Stomach (tissue), 9 donors: ENCODE data around the gene CARD8. TPM values are rescaled to one million over a fixed set of nuclear protein-coding genes. Genes with fewer than 3 reads are reported as not detected.

Source experiments
- DNase-seq, 2 donors: peaks; one replicate each; pipeline versions ENCODE4 v3.0.0 to v3.0.0-alpha.2; 2013 to 2019
- H3K27ac ChIP-seq, 5 donors: fragments of 200-600 bp in 4 of 5; sonication (generic) in 4 of 5; one replicate each; pipeline ENCODE4 v1.5.1; 2013 to 2019; ENCODE audit warnings: mild to moderate bottlenecking in 1 of 5, moderate library complexity in 1 of 5
- H3K27me3 ChIP-seq, 3 donors: fragments of 200-600 bp; sonication (generic); one replicate each; pipeline ENCODE4 v1.5.1; 2017 to 2019; ENCODE audit warnings: mixed run types in 1 of 3
- H3K36me3 ChIP-seq, 4 donors: fragments of 200-600 bp; sonication (generic); 1 replicate in 3 of 4; 2 replicates in 1 of 4; pipeline ENCODE4 v1.5.1; 2016 to 2019
- H3K4me1 ChIP-seq, 4 donors: fragments of 200-600 bp; sonication (generic); one replicate each; pipeline ENCODE4 v1.5.1; 2016 to 2019
- H3K4me3 ChIP-seq, 4 donors: fragments of 200-600 bp; sonication (generic) in 3 of 4; one replicate each; pipeline ENCODE4 v1.5.1; 2016 to 2019; ENCODE audit warnings: mild to moderate bottlenecking in 1 of 4
- H3K9me3 ChIP-seq, 4 donors: fragments of 200-600 bp; sonication (generic); one replicate each; pipeline ENCODE4 v1.5.1; 2016 to 2019
- CTCF ChIP-seq, 7 experiments: fragments of 450-650 bp in 4 of 7; fragments of 200-600 bp in 3 of 7; sonication (generic) in 3 of 7; IDR thresholded peaks; one replicate each; pipeline ENCODE4 v1.5.1; 2016 to 2019; ENCODE audit warnings: antibody characterized with exemption in 7 of 7, control low read depth in 2 of 7, mild to moderate bottlenecking in 1 of 7
- EP300 ChIP-seq: sonication (generic); formaldehyde crosslinking; IDR thresholded peaks from one replicate; pipeline ENCODE4 v1.6.1; 2017; ENCODE audit warnings: antibody characterized with exemption
- POLR2A ChIP-seq, 4 donors: fragments of 450-650 bp; IDR thresholded peaks; one replicate each; pipeline ENCODE4 v1.6.1; 2016; ENCODE audit warnings: antibody characterized with exemption in 4 of 4, control low read depth in 2 of 4, mild to moderate bottlenecking in 1 of 4, moderate library complexity in 1 of 4
- POLR2AphosphoS5 ChIP-seq, 3 donors: sonication (generic); formaldehyde crosslinking; IDR thresholded peaks; one replicate each; pipeline ENCODE4 v1.6.1; 2016; ENCODE audit warnings: antibody characterized with exemption in 3 of 3
- WGBS, 5 donors: extraction: QIAGEN DNeasy Blood & Tissue Kit in 3 of 5; methylation state at CpG; one replicate each; pipeline versions ENCODE4 v1.1.5 to v1.1.7; 2013 to 2018; 5-methylcytosine and 5-hydroxymethylcytosine counted together
- intact Hi-C: fragments of 100-400 bp; cut with DNase I; formaldehyde crosslinking; loops from one replicate; pipeline ENCODE4 v1.15.1; 2023; ENCODE audit warnings: low total_unique reads
- polyA plus RNA-seq, 3 donors: library from polyadenylated mRNA; stranded (reverse); fragments of 200-250 nt; gene quantifications; one replicate each; pipeline ENCODE4 v1.2.3, GENCODE V29; 2013
- total RNA-seq, 5 donors: library from RNA; depleted of rRNA; stranded (reverse); fragments of >200 nt; gene quantifications; one replicate each; pipeline versions ENCODE4 v1.1.0 to v1.2.3, GENCODE V29; 2014 to 2016
- donor health status: healthy with polysubstance abuse.
- donor health status: Bipolar disorder and iron deficiency.
- donor health status: healthy.

Gene CARD8
- total and polyA plus RNA-seq, 8 donors = 5.2 to 63.6 (median 25.8) TPM

GRCh38 chr19:48203222-48203793 is 52.4 kb downstream of the CARD8 start:
- Histone ChIP-seq H3K9me3 (no peaks in the 10 kb centered on the region), H3K27me3 (no peaks in the 10 kb centered on the region), H3K4me1 (peaks cover 6 to 36% (median 15%) of the 10 kb centered on the region in 4 donors), H3K27ac (peak overlapping the region; percentile 68 to 82 (median 79)), H3K36me3 (peaks cover 0 to 3% (median 0%) of the 10 kb centered on the region in 4 donors), H3K4me3 (peak overlapping the region; percentile 61 to 77 (median 74))
- no peak for TF ChIP-seq CTCF (IDR thresholded peaks at IDR 0.05)
- TF ChIP-seq POLR2A (IDR thresholded peaks at IDR 0.05) = no peak
- TF ChIP-seq POLR2AphosphoS5 (IDR thresholded peaks at IDR 0.05) = no peak
- TF ChIP-seq EP300 = no peak
- no peak for DNase-seq
- intact Hi-C loops = no loop called here
- 3 to 11% (median 8%) methylated on average over 5 of the region's 5 CpGs for WGBS, 5 donors

GRCh38 chr19:48196933-48197665 is 58.6 kb downstream of the CARD8 start:
- intact Hi-C loops = no loop called here

GRCh38 chr19:48196321-48196763 is 59.4 kb downstream of the CARD8 start:
- Histone ChIP-seq H3K27ac (no peak overlapping the region), H3K4me3 (no peak overlapping the region), H3K9me3 (no peaks in the 10 kb centered on the region), H3K36me3 (peaks cover 0 to 8% (median 6%) of the 10 kb centered on the region in 4 donors), H3K4me1 (peaks cover 0 to 10% (median 4%) of the 10 kb centered on the region in 4 donors), H3K27me3 (peaks cover 0 to 13% (median 0%) of the 10 kb centered on the region in 3 donors)
- TF ChIP-seq POLR2A (IDR thresholded peaks at IDR 0.05) (no peak), POLR2AphosphoS5 (IDR thresholded peaks at IDR 0.05) (no peak), CTCF (IDR thresholded peaks at IDR 0.05) (no peak), EP300 (no peak)
- 56 to 71% (median 69%) methylated on average over 19 to 23 of the region's 23 CpGs for WGBS, 5 donors
- DNase-seq = no peak
- intact Hi-C loops = no loop called here

More at GRCh38 chr19:48196933-48197665, 58.6 kb downstream of the CARD8 start:
- H3K27ac ChIP-seq = no peak overlapping the region
- no peaks in the 10 kb centered on the region for H3K9me3 ChIP-seq
- H3K27me3 ChIP-seq = peaks cover 0 to 13% (median 0%) of the 10 kb centered on the region in 3 donors
- H3K4me3 ChIP-seq = no peak overlapping the region
- H3K36me3 ChIP-seq = peaks cover 0 to 8% (median 6%) of the 10 kb centered on the region in 4 donors
- H3K4me1 ChIP-seq = peaks cover 0 to 10% (median 4%) of the 10 kb centered on the region in 4 donors
- peak in 1 of 2 donors; percentile 41 for DNase-seq
- no peak for TF ChIP-seq POLR2A (IDR thresholded peaks at IDR 0.05)
- TF ChIP-seq EP300 = no peak
- no peak for TF ChIP-seq POLR2AphosphoS5 (IDR thresholded peaks at IDR 0.05)
- no peak for TF ChIP-seq CTCF (IDR thresholded peaks at IDR 0.05)
- 32 to 59% (median 48%) methylated on average over 13 of the region's 13 CpGs for WGBS, 5 donors

GRCh38 chr19:48194844-48195830 is 60.6 kb downstream of the CARD8 start:
- no peak for TF ChIP-seq EP300
- no peak for TF ChIP-seq CTCF (IDR thresholded peaks at IDR 0.05)
- no peak for TF ChIP-seq POLR2AphosphoS5 (IDR thresholded peaks at IDR 0.05)
- TF ChIP-seq POLR2A (IDR thresholded peaks at IDR 0.05) = no peak
- intact Hi-C loops = no loop called here
- no peak overlapping the region for H3K27ac ChIP-seq
- H3K4me1 ChIP-seq = peaks cover 0 to 10% (median 4%) of the 10 kb centered on the region in 4 donors
- H3K36me3 ChIP-seq = peaks cover 0 to 8% (median 6%) of the 10 kb centered on the region in 4 donors
- H3K4me3 ChIP-seq = no peak overlapping the region
- no peaks in the 10 kb centered on the region for H3K9me3 ChIP-seq
- no peak for DNase-seq
- peaks cover 0 to 13% (median 0%) of the 10 kb centered on the region in 3 donors for H3K27me3 ChIP-seq
- WGBS, 5 donors = 72 to 84% (median 80%) methylated on average over 65 to 95 of the region's 95 CpGs
